HG03457 (cell line): ENCODE results near the gene DMRTB1.

ENCODE experiments used
- ATAC-seq: cut with Tn5 transposase; IDR thresholded peaks from one replicate; pipeline ENCODE4 v1.9.1; 2021; ENCODE audit warnings: moderate number of reproducible peaks; ENCODE audit not compliant: unreplicated experiment

DMRTB1 gene

GRCh38 chr1:53507116-53507820, 48.1 kb downstream of the DMRTB1 start:
- ATAC-seq, result no peak

- ATAC-seq, result no peak
Measured at GRCh38 chr1:53508056-53508990, 49.1 kb downstream of the DMRTB1 start.

DNA sequence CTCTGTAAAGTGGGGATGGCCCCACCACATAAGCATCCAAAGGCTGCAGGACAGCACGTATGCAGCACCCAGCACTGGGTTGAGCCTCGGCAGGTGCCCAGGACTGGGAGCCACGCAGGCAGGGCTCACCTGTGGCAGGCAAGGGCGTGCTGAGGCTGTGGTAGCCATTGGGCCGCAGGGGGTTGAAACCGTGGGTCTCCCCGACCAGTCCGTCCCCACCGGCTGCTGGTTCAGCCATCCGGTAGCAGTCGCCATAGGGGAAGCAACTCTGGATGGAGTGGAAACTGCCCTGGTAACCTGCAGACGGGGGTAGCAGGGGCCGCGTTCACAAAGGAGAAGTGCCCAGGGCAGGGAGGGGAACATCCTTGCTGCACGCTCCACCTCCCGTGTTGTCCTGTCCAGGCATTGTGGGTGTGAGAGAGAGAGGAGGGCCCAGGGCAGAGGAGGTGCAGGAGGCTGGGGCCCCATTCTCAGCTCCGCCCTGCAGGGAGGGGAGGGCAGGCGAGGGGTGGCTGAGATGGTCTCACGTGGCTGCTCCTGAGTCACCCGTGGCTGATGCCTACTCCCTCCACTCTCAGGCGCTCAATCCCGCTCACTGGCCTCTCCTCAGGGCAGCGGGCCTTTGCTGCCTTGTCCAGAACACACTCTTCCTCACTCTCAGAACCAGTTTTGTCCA, 49.9 kb downstream of the DMRTB1 start:
- ATAC-seq, result no peak

- no peak for ATAC-seq
Measured at GRCh38 chr1:53509775-53510174, 50.6 kb downstream of the DMRTB1 start.

- ATAC-seq, result no peak
Measured at GRCh38 chr1:53510215-53510614, 51.0 kb downstream of the DMRTB1 start.

DNA sequence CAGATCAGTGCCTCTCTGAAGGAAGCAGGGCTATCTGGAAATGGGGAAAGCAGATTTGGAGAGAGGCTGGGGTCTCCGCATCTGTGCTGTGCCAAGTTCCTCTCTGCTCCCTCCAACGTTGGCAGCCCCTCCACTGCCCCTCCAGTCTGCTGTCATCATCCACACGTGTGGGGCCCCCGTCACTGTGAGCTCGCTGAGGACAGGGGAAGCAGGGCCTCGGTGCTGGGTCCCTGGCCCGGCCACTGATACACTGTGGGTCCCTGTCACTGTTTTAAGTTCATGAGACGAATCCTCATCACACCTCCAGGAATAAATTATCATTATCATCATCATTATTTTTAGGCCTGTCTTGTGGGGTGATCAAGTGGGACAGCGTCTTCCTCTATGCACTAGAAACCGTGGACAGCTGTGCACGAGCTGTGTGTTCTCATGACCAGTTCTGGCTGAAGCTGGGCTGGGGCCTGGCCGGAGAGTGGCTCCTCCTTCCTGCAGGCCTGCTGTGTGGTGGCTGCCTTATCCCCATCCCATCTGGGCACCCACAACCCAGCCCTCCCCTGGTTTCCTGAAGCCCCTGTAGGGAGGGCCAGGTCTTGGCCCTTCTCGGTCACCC, 52.2 kb downstream of the DMRTB1 start:
- ATAC-seq, result no peak

DNA sequence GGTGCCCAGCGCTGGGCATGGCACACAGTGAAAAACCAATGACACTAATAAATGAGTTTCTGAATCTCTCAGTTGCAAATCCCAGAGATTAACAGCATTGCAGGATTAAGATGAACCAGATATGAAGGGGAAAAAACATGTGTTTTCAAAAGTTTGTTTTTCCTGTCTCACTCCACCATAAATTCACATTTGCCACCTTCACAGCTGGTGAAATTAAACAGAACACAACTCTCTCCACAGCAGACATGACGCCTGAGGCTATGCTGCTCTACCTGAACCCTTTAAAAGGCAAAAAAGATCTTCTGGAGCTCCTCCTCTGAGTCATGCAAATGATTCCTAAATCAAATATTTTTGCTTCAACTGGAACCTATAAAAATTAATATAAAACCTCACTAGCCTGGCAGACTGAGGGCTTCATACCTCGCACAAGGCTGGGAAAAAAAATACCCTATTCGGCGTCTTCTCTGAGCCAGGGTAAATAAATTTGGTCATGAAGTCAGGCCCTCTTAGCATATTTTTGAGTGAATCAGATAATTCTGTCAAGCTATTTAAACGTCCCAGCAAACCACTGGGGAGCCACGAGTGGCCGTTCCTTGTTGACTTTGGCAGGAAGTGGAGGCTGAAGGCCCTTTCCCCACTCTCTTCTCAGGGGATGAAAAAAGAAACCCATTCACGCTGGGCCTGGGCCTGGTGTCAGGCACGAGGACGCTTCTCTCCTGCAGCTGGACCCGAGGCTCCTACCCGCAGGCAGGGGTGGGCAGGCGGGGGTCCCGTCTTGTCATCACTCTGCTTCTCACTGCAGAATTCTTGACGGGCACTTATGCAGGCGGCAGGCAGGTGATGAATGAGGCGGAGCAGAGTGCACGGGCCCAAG, 53.0 kb downstream of the DMRTB1 start:
- no peak for ATAC-seq

- ATAC-seq, result no peak
Measured at GRCh38 chr1:53512807-53513755, 53.9 kb downstream of the DMRTB1 start.

- ATAC-seq, result no peak
Measured at GRCh38 chr1:53513846-53514245, 54.6 kb downstream of the DMRTB1 start.

DNA sequence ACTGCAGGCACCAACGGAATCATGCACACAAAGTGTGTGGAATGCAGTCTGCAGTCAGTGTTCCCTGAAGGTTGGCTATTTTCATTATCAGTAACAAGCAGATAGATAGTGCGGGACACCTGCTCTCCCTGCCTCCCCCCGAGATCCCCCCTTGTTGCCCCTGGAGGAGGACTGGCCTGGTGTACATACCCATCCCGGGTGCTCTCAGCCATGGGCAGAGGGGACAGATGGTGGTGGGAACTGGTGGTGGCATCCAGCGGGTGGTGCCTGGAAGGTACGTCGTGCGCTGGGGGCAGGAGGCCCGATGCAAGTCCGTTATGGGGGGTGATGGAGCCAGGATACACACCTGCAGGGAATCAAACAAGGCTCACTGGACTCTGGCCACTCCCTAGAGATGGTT, 55.2 kb downstream of the DMRTB1 start:
- no peak for ATAC-seq

- ATAC-seq, result no peak
Measured at GRCh38 chr1:53516181-53516580, 57.0 kb downstream of the DMRTB1 start.
